ENCODE measurements around the gene TXNL4B.

TXNL4B gene

GRCh38 chr16:72093448-72094265 is at the start of gene TXNL4B, which contains the start of gene DHX38:
TSS of gene TXNL4B (minus strand) at chr16:72093620. CDS start at chr16:72090749, 2,871 bp downstream.
TSS of gene DHX38 (plus strand) at chr16:72093847. CDS start at chr16:72096158, 2,311 bp downstream.
- Histone ChIP-seq H3K27me3 (no peaks in the 10 kb centered on the region), H3K9me3 (no peaks in the 10 kb centered on the region), H3K4me3 (peak within 1 kb of the TSS; percentile 67 to 68), H3K4me1 (peaks cover 0 to 40% (median 26%) of the 10 kb centered on the region in 4 donors), H3K27ac (peak within 1 kb of the TSS; percentile 86 to 88), H3K36me3 (peaks cover 38 to 47% (median 47%) of the 10 kb centered on the region in 3 donors)
- peak; percentile 95 to 97 for DNase-seq
- intact Hi-C loops (cut with DNase I; ENCODE audit: low total_unique reads) = no loop called here
- peak in 1 of 2 experiments; percentile 7 for TF ChIP-seq CTCF (IDR thresholded peaks at IDR 0.05)

- Histone ChIP-seq H3K9me3 (no peaks in the 10 kb centered on the region), H3K27ac (no peak overlapping the region), H3K27me3 (no peaks in the 10 kb centered on the region), H3K4me1 (no peaks in the 10 kb centered on the region), H3K4me3 (no peak overlapping the region), H3K36me3 (no peaks in the 10 kb centered on the region)
- DNase-seq = no peak
- intact Hi-C loops (cut with DNase I; ENCODE audit: low total_unique reads) = no loop called here
- no peak for TF ChIP-seq CTCF (IDR thresholded peaks at IDR 0.05)
Observed at GRCh38 chr16:72142476-72142875, 49.1 kb upstream of the TXNL4B start.

- no peak overlapping the region for H3K27ac ChIP-seq
- H3K9me3 ChIP-seq = no peaks in the 10 kb centered on the region
- DNase-seq = no peak
- no peak overlapping the region for H3K4me3 ChIP-seq
- H3K27me3 ChIP-seq = no peaks in the 10 kb centered on the region
- intact Hi-C loops (cut with DNase I; ENCODE audit: low total_unique reads) = no loop called here
- H3K4me1 ChIP-seq = no peaks in the 10 kb centered on the region
- TF ChIP-seq CTCF (IDR thresholded peaks at IDR 0.05) = no peak
- no peaks in the 10 kb centered on the region for H3K36me3 ChIP-seq
Observed at GRCh38 chr16:72139908-72140307, 46.5 kb upstream of the TXNL4B start.

- Histone ChIP-seq H3K27me3 (no peaks in the 10 kb centered on the region), H3K4me1 (no peaks in the 10 kb centered on the region), H3K36me3 (no peaks in the 10 kb centered on the region), H3K27ac (no peak overlapping the region), H3K4me3 (no peak overlapping the region), H3K9me3 (no peaks in the 10 kb centered on the region)
- intact Hi-C loops (cut with DNase I; ENCODE audit: low total_unique reads) = no loop called here
- no peak for TF ChIP-seq CTCF (IDR thresholded peaks at IDR 0.05)
- DNase-seq = no peak
Observed at GRCh38 chr16:72138064-72138572, 44.7 kb upstream of the TXNL4B start.

- no peak for TF ChIP-seq CTCF (IDR thresholded peaks at IDR 0.05)
- no peak overlapping the region for H3K27ac ChIP-seq
- intact Hi-C loops (cut with DNase I; ENCODE audit: low total_unique reads) = no loop called here
- H3K36me3 ChIP-seq = no peaks in the 10 kb centered on the region
- H3K9me3 ChIP-seq = no peaks in the 10 kb centered on the region
- no peak overlapping the region for H3K4me3 ChIP-seq
- no peaks in the 10 kb centered on the region for H3K27me3 ChIP-seq
- no peak for DNase-seq
- H3K4me1 ChIP-seq = no peaks in the 10 kb centered on the region
Observed at GRCh38 chr16:72137380-72138063, 44.1 kb upstream of the TXNL4B start.
